ENCODE results near the gene RGS5.

Gene RGS5

GRCh38 chr1:163178628-163179027 is 24.1 kb downstream of the RGS5 start:
- DNase-seq, result no peak

GRCh38 chr1:163176797-163177196 is 25.9 kb downstream of the RGS5 start:
- no peak for DNase-seq

- peak; percentile 50 for DNase-seq
Measured at GRCh38 chr1:163174524-163175437, 27.9 kb downstream of the RGS5 start.

DNA sequence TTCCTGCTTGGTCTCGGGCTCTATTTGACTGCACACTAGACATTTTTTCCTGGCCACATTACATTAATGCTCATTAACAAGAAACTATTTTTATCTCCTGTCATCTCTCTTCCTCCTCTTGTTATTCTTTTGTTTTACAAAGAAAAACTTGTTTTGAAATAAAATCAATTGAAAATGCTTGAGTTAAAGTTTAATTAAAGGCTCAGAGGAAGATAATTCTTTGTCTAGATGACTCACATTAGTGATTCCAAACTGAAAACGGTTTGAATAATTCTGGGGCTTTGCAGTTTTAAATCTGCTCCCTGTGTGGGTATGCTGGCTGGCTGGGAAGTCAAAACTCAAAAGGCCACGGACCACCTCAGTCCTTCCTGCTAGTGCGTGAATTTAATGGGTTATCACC is 29.6 kb downstream of the RGS5 start:
- DNase-seq, result no peak

DNA sequence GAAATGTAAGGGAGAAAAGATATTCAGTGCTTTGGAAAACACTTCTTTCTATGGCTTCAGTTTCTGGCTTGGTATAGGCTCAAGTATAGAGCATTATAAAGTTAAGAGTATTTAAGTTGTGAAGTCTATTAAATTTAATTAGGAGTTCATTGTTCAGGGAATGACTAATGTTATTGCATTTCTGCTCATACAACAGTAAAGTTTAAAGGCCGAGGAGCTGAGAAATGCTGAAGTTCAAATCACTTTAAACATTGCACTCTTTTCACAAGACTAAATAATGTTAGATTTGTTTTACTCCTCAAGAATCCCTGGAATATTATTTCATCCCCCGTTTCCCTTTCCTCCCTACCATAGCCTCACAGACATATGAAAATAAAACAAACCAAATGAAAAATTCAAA is 30.1 kb downstream of the RGS5 start:
- DNase-seq, result no peak

DNA sequence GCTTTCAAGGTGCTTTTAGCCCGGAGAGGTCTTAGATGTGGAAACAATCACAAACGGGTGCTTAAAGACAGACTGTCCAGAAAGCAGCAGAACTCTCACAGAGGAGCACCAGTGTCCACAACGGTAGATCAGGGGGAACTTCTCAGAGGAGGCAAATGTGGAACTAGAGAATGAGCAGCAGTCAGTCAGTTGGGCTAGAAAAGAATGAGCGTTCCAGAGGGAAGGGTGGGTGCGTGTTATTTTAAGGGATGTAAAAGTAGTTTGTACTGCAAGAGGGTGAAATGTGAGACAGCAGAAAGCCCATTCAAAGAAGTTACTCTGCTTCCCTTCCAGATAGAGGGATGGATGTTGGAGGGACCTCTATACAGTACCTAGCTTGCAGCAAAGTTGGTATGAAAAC is 30.9 kb downstream of the RGS5 start:
- no peak for DNase-seq

DNA sequence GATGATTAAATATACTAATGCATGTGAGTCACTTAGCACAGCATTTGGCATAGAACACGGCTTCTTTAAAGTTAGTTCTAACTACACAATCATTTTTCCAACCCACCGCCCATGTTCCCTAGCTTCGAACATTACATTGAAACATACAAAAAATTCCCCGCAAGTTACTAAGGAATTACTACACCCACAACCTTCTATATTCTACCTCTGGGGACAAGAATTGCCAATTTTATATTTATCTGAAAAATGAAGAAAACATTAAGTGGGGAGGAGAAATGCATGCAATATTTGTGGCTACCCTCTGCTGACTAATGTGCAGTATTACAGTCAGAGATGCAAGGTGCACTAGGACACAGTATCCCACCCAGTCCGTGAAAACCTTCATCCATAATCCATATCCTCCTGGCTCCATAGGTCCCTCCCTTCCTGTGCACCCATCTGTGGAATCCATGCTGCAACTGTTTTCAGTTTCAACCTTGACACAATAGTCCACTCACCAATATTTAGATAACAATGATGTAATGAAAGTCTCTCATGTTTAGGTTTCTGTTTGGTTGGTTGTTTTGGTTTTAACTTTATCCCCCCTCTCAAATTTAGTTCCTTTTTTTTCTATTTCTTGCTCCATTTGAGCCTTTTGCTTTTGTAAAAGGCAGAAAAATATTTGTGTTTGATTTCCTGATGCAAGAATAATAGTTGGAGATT is 31.6 kb downstream of the RGS5 start:
- peak; percentile 26 for DNase-seq

- no peak for DNase-seq
Measured at GRCh38 chr1:163170331-163170730, 32.4 kb downstream of the RGS5 start.

GRCh38 chr1:163169553-163169952 is 33.2 kb downstream of the RGS5 start:
- no peak for DNase-seq

- DNase-seq, result no peak
Measured at GRCh38 chr1:163168053-163168452, 34.7 kb downstream of the RGS5 start.

- no peak for DNase-seq
Measured at GRCh38 chr1:163166886-163167555, 35.7 kb downstream of the RGS5 start.

- DNase-seq, result no peak
Measured at GRCh38 chr1:163165119-163165518, 37.6 kb downstream of the RGS5 start.

GRCh38 chr1:163163881-163164582 is 38.7 kb downstream of the RGS5 start:
- DNase-seq, result no peak

- DNase-seq, result no peak
Measured at GRCh38 chr1:163163163-163163562, 39.6 kb downstream of the RGS5 start.

GRCh38 chr1:163162381-163162914 is 40.3 kb downstream of the RGS5 start:
- no peak for DNase-seq

DNA sequence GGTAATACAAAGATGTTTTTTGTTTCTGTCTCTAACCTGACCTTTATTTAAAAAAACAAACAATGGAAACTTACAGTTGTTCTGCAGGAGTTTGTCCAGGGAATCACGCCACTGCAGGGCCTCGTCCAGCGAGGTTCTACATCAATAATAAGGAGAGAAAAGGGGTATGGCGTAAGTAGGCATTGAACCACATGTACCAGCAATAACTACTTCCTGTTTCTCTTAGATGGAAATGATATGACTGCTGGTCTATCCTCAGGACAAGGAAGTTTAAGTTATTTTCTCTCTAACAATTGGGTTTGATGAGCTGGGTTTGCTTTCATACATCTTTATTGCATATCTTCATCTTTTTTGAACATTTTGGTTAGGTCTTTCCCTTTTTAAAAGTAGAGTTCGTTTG is 40.9 kb downstream of the RGS5 start:
- DNase-seq, result no peak

DNA sequence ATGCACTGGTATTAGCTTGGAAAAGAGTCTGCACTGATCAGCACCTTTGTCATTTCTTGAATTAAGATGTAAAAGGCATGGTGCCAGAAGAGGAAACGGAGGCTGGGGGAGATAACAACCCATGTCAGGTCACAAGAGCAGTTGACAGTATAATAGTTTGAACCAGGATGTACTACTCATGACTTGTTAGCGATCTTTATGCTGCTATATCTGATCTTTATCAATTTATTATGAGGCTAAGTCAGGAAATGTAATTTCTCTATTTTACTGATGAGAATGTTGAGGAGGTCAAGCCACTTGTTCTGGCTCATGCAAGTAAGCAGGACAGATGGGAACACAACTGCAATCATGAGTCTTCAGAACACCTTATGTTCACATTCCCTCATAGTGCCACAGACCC is 41.4 kb downstream of the RGS5 start:
- no peak for DNase-seq

- no peak for DNase-seq
Measured at GRCh38 chr1:163155606-163156005, 47.1 kb downstream of the RGS5 start.

- DNase-seq, result no peak
Measured at GRCh38 chr1:163148911-163149310, 53.8 kb downstream of the RGS5 start.

DNA sequence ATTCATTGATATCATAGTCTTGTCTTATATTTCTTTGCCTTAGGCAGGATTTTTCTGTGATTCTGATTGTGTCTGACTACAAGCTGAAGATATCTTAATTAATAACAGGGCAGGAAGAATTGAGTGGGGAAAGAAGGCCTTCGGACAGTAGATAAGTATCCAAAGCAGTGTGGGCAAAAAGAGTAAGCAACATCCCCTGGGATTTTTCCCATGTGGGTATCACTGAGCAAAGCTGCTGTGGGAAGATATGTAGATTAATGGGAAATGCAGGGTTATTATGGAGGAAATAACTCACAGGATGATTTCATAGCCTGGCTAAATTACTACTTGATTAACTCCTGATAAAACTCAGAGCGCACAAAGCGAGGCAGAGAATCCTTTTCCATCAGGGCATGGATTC is 55.7 kb downstream of the RGS5 start:
- no peak for DNase-seq

GRCh38 chr1:163145435-163145834 is 57.3 kb downstream of the RGS5 start:
- no peak for DNase-seq

- DNase-seq, result no peak
Measured at GRCh38 chr1:163144418-163144817, 58.3 kb downstream of the RGS5 start.

- no peak for DNase-seq
Measured at GRCh38 chr1:163142152-163142551, 60.6 kb downstream of the RGS5 start.
